Endothelial cell of umbilical vein (primary cell): ENCODE results near the gene RAMP1. TPM values are rescaled to one million over a fixed set of nuclear protein-coding genes. Genes with fewer than 3 reads are reported as not detected.

ENCODE experiments used
- BruUV-seq: library from RNA; stranded (reverse); fragments of 400-500 nt; replicated peaks from 2 replicates; lab custom pipeline; 2021; lab: Mats Ljungman, UMichigan
- CTCF ChIA-PET: fragments of 300-600, 350-600 bp; sonication (Branson Sonifier 250); formaldehyde crosslinking; loops from one replicate; lab custom pipeline; 2021; ENCODE audit warnings: antibody characterized with exemption, inconsistent platforms; lab: Charles Lee
- POLR2A ChIA-PET: fragments of 300-600, 350-600 bp; sonication (Branson Sonifier 250); formaldehyde crosslinking; loops from one replicate; lab custom pipeline; 2021; ENCODE audit warnings: antibody characterized with exemption, inconsistent platforms; lab: Charles Lee
- DNase-seq: peaks from one replicate; pipeline ENCODE4 v3.0.0-alpha.2; 2011; ENCODE audit warnings: low read depth, low spot score
- FAIRE-seq: peaks from 2 replicates; lab custom pipeline; 2011; peaks lifted over from hg19 to GRCh38; lab: Jason Lieb, UNC
- H2AFZ ChIP-seq: 2 replicates; pipeline ENCODE4 v1.6.0; 2012; ENCODE audit warnings: low read depth, low read length, control low read depth, inconsistent platforms
- H3K27ac ChIP-seq: 2 replicates; pipeline ENCODE4 v1.5.1; 2011; ENCODE audit warnings: low read depth, mild to moderate bottlenecking, control low read depth, low read length, moderate library complexity; ENCODE audit not compliant: insufficient read depth
- H3K27me3 ChIP-seq, 2 experiments: 2 replicates each; pipeline versions ENCODE4 v1.6.0 to v1.6.1; 2011; ENCODE audit warnings: low read length in 2 of 2, mixed read lengths in 1 of 2; ENCODE audit not compliant: control insufficient read depth in 2 of 2, insufficient read depth in 2 of 2
- H3K36me3 ChIP-seq, 2 experiments: 2 replicates in 1 of 2; 3 replicates in 1 of 2; pipeline ENCODE4 v1.5.1; 2011; ENCODE audit warnings: low read length in 2 of 2, mild to moderate bottlenecking in 1 of 2, moderate library complexity in 1 of 2; ENCODE audit not compliant: control insufficient read depth in 2 of 2, insufficient read depth in 2 of 2; ENCODE audit errors: extremely low read depth in 1 of 2
- H3K4me1 ChIP-seq: 3 replicates; pipeline ENCODE4 v1.5.1; 2011; ENCODE audit warnings: mild to moderate bottlenecking, low read length; ENCODE audit not compliant: control insufficient read depth, insufficient read depth; ENCODE audit errors: extremely low read depth
- H3K4me2 ChIP-seq: 2 replicates; pipeline ENCODE4 v1.6.1; 2011; ENCODE audit warnings: low read length, control low read depth, mixed read lengths; ENCODE audit not compliant: insufficient read depth
- H3K4me3 ChIP-seq, 3 experiments: fragments of 200-600 bp in 1 of 3; sonication (generic), shearing (Covaris generic) in 1 of 3; replicated peaks in 1 of 3; 2 replicates each; pipeline ENCODE4 v1.5.1; 2011 to 2016; ENCODE audit warnings: control low read depth in 3 of 3, low read length in 3 of 3, mild to moderate bottlenecking in 2 of 3, inconsistent platforms in 1 of 3, low read depth in 1 of 3, moderate library complexity in 1 of 3; ENCODE audit not compliant: insufficient read depth in 1 of 3
- H3K79me2 ChIP-seq: 2 replicates; pipeline ENCODE4 v1.6.0; 2012; ENCODE audit warnings: low read length, inconsistent platforms; ENCODE audit not compliant: control insufficient read depth, insufficient read depth
- H3K9ac ChIP-seq: replicated peaks from 2 replicates; pipeline ENCODE3; 2011; ENCODE audit warnings: low read length, control low read depth; ENCODE audit not compliant: insufficient read depth; ENCODE audit errors: extremely low read depth
- H3K9me1 ChIP-seq: replicated peaks from 3 replicates; pipeline ENCODE4 v1.6.0; 2011; ENCODE audit warnings: mild to moderate bottlenecking, low read length; ENCODE audit not compliant: control insufficient read depth, insufficient read depth; ENCODE audit errors: extremely low read depth
- H3K9me3 ChIP-seq: replicated peaks from 2 replicates; pipeline ENCODE4 v1.5.1; 2012; ENCODE audit warnings: low read length, inconsistent platforms; ENCODE audit not compliant: control insufficient read depth, insufficient read depth
- H4K20me1 ChIP-seq: replicated peaks from 2 replicates; pipeline ENCODE3; 2011; ENCODE audit warnings: mild to moderate bottlenecking, low read length; ENCODE audit not compliant: control insufficient read depth, insufficient read depth; ENCODE audit errors: extremely low read depth
- CTCF ChIP-seq, 2 donors: IDR thresholded peaks; 1 replicate in 1 of 2; 2 replicates in 1 of 2; pipeline ENCODE4 v1.5.1; 2011; ENCODE audit warnings: low read length in 2 of 2, mild to moderate bottlenecking in 2 of 2, moderate library complexity in 2 of 2, control low read depth in 1 of 2, inconsistent platforms in 1 of 2, low read depth in 1 of 2; ENCODE audit not compliant: insufficient read depth in 1 of 2; ENCODE audit errors: extremely low read depth in 1 of 2
- EZH2 ChIP-seq: IDR thresholded peaks from 2 replicates; pipeline ENCODE4 v1.6.1; 2012; ENCODE audit warnings: borderline replicate concordance, low read depth, mild to moderate bottlenecking, moderate library complexity, low read length, inconsistent platforms; ENCODE audit not compliant: severe bottlenecking
- FOS ChIP-seq: IDR thresholded peaks from 2 replicates; pipeline ENCODE4 v1.6.1; 2011; ENCODE audit warnings: mild to moderate bottlenecking, low read length, moderate library complexity, borderline replicate concordance; ENCODE audit not compliant: insufficient read depth
- GATA2 ChIP-seq: IDR thresholded peaks from 2 replicates; pipeline ENCODE4 v1.7.0; 2011; ENCODE audit warnings: low read depth, mild to moderate bottlenecking, moderate library complexity, mixed read lengths, low read length; ENCODE audit not compliant: insufficient read length, insufficient read depth
- JUN ChIP-seq: IDR thresholded peaks from 2 replicates; pipeline ENCODE4 v1.6.1; 2011; ENCODE audit warnings: borderline replicate concordance, low read depth; ENCODE audit not compliant: insufficient read length, insufficient read depth
- MAX ChIP-seq: IDR thresholded peaks from 2 replicates; pipeline ENCODE4 v1.6.1; 2011; ENCODE audit not compliant: insufficient read depth, insufficient read length
- MYC ChIP-seq: IDR thresholded peaks from one replicate; pipeline ENCODE4 v1.6.1; 2011; ENCODE audit warnings: mild to moderate bottlenecking, low read depth, low read length
- POLR2A ChIP-seq: IDR thresholded peaks from 2 replicates; pipeline ENCODE4 v1.6.1; 2012; ENCODE audit warnings: low read depth, mild to moderate bottlenecking, control low read depth, low read length
- POLR2AphosphoS5 ChIP-seq: IDR thresholded peaks from 2 replicates; pipeline ENCODE4 v1.6.1; 2012; ENCODE audit warnings: low read depth, mild to moderate bottlenecking, control low read depth, low read length, moderate library complexity; ENCODE audit not compliant: insufficient read depth
- dilution Hi-C: fragments of 300-500 bp; cut with MboI; formaldehyde crosslinking; loops from one replicate; pipeline ENCODE4 v1.15.0; 2019; ENCODE audit warnings: low sequenced_read_pairs; ENCODE audit not compliant: extremely low pct_ligation_motif_present
- intact Hi-C: fragments of 100-400 bp; cut with micrococcal nuclease; formaldehyde crosslinking; loops from one replicate; pipeline ENCODE4 v1.10.0; 2022
- polyA plus RNA-seq, 4 experiments: library from polyadenylated mRNA; depleted of rRNA in 3 of 4; stranded (reverse) in 3 of 4; unstranded in 1 of 4; fragments of >200 nt; gene quantifications; 2 replicates each; pipeline versions ENCODE4 v1.2.1 to v1.2.3, GENCODE V29; 2011 to 2012; ENCODE audit warnings: missing spikeins in 1 of 4
- total RNA-seq: library from RNA; stranded (reverse); gene quantifications from 2 replicates; pipeline ENCODE4 v1.2.3, GENCODE V29; 2021

Gene RAMP1
- total and polyA plus RNA-seq, 2 donors (not counting 3 experiments of a cell fraction or from before 2014, with no cell fraction given), result 0.18 TPM; not detected in 1

- H2AFZ ChIP-seq, result no peak overlapping the region
- POLR2A ChIA-PET, result no interaction called here
- no peak overlapping the region for H3K4me3 ChIP-seq
- DNase-seq (no peak), FAIRE-seq (no peak)
- no peaks in the 10 kb centered on the region for H3K36me3 ChIP-seq
- H3K27me3 ChIP-seq, result no peaks in the 10 kb centered on the region
- H3K9ac ChIP-seq, result no peak overlapping the region
- no peak overlapping the region for H3K4me2 ChIP-seq
- no peaks in the 10 kb centered on the region for H3K4me1 ChIP-seq
- no peaks in the 10 kb centered on the region for H4K20me1 ChIP-seq
- dilution Hi-C loops, result no loop called here
- BruUV-seq, result no TSS peak
- intact Hi-C loops, result no loop called here
- no peaks in the 10 kb centered on the region for H3K9me1 ChIP-seq
- CTCF ChIA-PET, result interaction anchor here (3.0 kb wide), 1 partner anchor 10 kb away, joined by 10 read pairs; no protein-coding TSS in a partner anchor
- H3K79me2 ChIP-seq, result no peaks in the 10 kb centered on the region
- no peaks in the 10 kb centered on the region for H3K9me3 ChIP-seq
- no peak overlapping the region for H3K27ac ChIP-seq
- TF ChIP-seq MYC (no peak), FOS (no peak), MAX (no peak), POLR2AphosphoS5 (no peak)
Observed at GRCh38 chr2:237913193-237913917, 53.9 kb downstream of the RAMP1 start.

- no peak for FAIRE-seq
- DNase-seq, result no peak
- intact Hi-C loops (no loop called here), dilution Hi-C loops (no loop called here)
- Histone ChIP-seq H3K36me3 (no peaks in the 10 kb centered on the region), H3K79me2 (no peaks in the 10 kb centered on the region), H3K27me3 (no peaks in the 10 kb centered on the region), H3K9me3 (no peaks in the 10 kb centered on the region), H3K27ac (no peak overlapping the region), H4K20me1 (no peaks in the 10 kb centered on the region), H3K4me3 (no peak overlapping the region), H3K4me1 (no peaks in the 10 kb centered on the region), H3K9me1 (no peaks in the 10 kb centered on the region), H3K4me2 (no peak overlapping the region), H2AFZ (no peak overlapping the region), H3K9ac (no peak overlapping the region)
- BruUV-seq, result no TSS peak
- POLR2A ChIA-PET, result no interaction called here
- TF ChIP-seq GATA2 (no peak), MAX (no peak), MYC (no peak), EZH2 (no peak), POLR2AphosphoS5 (no peak), JUN (no peak), FOS (no peak), POLR2A (no peak), CTCF (IDR thresholded peaks at IDR 0.05; ENCODE audit: extremely low read depth in 1 of 2, insufficient read depth in 1 of 2, low read depth in 1 of 2, low read length in 2 of 2) (no peak)
- CTCF ChIA-PET, result no interaction called here
Observed at GRCh38 chr2:237915576-237915975, 56.2 kb downstream of the RAMP1 start.
